ENCODE data around the gene COG4.
"Not testable (repeated sequence)": the region's sequence is repeated elsewhere in the genome, so short reads cannot be mapped to it uniquely, and the experiment has no call there.

The COG4 gene

DNA sequence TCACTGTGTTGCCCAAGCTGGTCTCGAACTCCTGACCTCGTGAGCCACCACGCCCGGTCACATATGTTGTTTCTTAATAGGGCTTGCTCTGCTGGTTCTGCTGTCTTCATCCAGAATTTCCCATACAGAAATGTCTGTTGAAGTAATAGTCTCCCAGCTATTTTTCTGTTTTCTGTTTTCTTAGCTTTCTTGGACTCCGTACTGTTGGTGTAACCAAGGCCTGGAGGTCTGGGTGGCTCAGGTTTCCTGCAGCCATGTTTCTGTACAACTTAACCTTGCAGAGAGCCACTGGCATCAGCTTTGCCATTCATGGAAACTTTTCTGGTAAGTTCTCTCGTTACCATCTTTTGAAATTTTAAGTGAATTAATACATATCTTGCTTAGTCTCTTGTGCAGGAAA lies 3.0 kb upstream of the COG4 start:
- no peak for DNase-seq

DNA sequence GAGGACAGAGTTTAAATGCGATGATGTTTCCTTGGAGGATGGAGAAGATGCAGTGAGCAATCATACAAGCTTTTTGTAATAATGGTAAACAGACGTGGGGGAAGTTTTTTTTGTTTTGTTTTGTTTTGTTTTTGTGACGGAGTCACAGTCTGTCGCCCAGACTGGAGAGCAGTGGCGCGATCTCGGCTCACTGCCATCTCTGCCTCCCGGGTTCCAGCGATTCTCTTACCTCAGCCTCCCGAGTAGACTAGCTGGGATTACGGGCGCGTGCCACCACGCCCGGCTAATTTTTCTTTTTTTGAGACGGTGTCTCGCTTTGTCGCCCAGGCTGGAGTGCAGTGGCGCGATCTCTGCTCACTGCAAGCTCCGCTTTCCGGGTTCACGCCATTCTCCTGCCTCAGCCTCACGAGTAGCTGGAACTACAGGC lies 1.1 kb upstream of the COG4 start:
- not testable (repeated sequence) for DNase-seq

- DNase-seq, result peak in 1 of 2 experiments; percentile 80
Observed at GRCh38 chr16:70523743-70524398, 517 bp upstream of the COG4 start, which contains the start of gene SF3B3. Gene SF3B3, plus strand, starts transcription at chr16:70523816. Its CDS starts 2,841 bp downstream, at chr16:70526657.

GRCh38 chr16:70522216-70523075 lies 908 bp downstream of the COG4 start:
- peak in 1 of 2 experiments; percentile 15 for DNase-seq

DNA sequence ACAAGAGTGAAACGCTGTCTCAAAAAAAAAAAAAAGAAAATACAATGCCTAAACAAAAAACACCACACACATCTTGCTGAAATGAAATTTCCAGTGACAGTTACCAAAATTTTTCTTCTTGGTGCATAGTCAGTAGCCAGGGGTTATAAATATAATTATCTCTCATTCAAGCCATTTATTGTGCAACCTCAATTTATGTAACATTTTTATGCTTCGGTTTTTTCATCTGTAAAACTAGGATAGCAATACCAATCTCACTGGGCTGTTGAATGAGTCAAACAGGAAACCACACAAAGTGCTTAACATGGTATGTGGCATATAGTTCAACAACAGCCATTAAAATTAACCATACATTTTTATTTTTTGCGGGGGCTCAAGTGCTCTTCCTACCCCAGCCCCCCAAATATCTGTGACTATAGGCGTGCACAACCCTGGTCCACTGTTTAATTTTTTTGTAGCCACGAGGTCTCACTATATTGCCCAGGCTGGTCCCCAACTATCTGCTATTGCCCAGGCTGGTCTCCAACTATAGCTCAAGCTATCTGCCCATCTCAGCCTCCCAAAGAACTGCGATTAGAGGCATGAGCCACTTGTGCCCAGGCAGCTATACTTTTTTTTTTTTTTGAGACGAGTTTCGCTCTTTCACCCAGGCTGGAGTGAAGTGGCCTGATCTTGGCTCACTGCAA lies 2.6 kb downstream of the COG4 start:
- peak; percentile 82 to 84 for DNase-seq

DNA sequence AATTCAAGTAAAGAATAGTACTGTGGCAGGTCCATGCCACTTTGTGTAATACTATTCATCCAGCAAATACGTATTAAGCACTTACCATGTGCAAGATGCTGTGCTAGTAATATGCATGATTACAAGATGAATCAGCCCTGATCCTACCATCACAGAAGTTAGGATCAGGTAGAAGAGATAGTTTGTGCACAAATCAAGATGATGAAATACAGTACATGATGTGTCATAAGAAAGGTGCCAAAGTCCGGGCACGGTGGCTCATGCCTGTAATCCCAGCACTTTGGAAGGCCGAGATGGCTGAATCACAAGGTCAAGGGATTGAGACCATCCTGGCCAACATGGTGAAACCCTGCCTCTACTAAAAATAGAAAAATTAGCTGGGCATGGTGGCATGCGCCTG lies 10.9 kb downstream of the COG4 start:
- no peak for DNase-seq

GRCh38 chr16:70511833-70512232 lies 11.5 kb downstream of the COG4 start:
- DNase-seq, result no peak

DNA sequence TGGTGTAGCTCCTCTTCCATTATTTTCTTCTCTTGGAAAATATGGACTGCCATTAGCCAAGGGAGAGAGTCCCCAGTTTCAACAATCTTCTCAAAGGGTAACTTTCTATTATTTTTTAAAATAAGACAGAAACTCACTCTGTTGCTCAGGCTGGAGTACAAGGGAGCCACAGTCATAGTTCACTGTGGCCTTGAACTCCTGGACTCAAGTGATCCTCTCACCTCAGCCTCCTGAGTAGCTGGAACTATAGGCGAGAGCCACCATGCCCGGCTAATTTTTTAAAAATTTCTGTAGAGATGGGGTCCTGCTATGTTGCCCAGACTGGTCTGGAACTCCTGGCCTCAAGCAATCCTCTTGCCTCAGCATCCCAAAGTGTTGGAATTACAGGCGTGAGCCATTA lies 13.1 kb downstream of the COG4 start:
- no peak for DNase-seq

- peak; percentile 76 to 81 for DNase-seq
Observed at GRCh38 chr16:70508752-70509151, 14.6 kb downstream of the COG4 start.

DNA sequence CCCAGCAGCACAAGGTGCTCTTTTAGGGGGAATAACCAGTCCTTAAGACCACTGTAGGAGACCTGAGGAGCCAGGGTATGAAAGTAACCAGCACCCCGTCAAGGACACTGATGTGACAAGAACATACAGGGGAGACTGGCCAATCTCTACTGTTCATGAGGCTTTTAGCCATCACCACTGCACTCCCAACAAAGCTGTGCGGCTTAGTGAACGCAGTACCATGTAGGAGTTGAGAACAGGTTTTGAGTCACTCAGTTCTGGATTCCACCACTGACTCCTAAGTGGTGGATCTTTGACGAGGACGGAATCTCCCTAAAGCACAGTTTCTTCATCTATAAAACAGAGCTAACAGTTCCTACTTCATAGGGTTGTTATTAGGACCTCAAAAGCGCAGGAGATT lies 26.8 kb downstream of the COG4 start:
- no peak for DNase-seq

DNA sequence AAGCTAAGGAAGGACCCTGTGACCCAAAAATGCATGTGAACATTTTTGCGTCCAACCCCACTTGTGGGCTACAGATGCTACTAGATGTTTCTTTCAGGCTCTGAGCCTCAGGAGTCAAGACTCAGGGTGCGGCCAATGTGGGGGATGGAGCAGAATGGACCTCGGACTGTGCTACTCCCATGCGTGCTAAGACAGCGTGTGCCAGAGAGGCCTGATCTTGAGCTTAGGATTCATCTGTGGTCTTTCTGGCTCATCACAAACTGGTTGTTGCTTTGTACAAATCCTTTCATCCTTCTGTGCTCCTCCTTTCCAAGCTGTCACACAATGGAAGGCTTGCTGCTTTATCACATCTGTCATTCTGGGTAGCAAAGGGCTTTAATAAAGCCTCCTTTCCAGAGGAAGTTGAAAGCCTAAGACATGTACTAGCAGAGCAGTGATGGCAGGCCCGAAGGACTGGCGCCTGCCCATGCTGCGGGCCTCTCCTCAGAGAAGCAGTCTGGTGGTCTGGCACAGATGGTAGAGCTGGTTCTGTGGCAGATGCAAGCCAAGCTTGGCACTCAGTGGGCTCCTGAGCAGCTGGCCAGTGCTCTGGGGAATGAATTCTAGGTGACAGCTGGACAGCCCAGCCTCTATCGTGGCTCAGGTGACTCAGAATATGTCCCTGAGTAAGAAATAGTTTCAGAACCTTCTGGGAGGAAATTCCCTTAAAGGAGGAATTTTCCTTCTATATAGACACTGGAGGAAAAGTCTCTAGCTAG lies 27.8 kb downstream of the COG4 start:
- no peak for DNase-seq

GRCh38 chr16:70494777-70495176 lies 28.6 kb downstream of the COG4 start:
- DNase-seq, result no peak

GRCh38 chr16:70494202-70494770 lies 29.1 kb downstream of the COG4 start:
- DNase-seq, result no peak

DNA sequence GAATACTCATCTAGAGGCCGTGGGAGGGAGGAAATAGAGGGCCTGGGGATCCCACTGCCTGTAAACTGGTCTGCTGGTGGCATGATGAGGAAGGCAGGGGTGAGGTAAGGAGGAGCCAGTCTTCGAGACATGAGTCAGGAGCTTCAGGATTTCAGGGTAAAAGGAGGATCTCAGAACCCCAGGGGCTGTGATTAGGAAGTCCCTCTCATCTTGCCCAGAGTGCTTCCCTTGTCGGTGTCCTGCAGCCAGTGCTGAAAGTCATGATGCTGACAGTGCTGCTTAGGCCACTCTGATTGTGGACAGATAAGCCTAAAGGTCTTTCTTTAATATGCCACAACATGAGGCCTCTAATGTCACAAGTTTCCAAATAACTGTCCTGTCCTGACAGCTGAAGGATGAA lies 29.6 kb downstream of the COG4 start:
- no peak for DNase-seq

DNA sequence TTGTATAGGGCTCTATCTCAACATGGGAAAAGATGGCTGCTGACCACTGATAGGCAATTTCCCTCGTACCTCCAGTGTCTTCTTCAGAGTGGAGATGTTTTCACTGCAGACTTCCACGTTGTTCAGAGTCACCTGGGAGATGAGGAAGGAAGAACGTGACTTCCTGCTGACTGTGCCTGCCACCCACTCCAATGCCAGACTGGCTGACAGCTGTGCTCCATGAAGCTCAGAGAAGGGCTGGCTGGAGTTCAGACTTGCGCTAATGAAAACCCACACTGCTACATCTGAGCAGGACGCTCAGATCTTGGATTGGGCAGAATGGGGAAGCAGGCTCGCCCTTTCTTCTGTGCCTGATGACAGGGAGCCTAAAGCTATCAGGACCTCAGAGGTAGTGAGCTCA lies 33.1 kb downstream of the COG4 start:
- no peak for DNase-seq

DNA sequence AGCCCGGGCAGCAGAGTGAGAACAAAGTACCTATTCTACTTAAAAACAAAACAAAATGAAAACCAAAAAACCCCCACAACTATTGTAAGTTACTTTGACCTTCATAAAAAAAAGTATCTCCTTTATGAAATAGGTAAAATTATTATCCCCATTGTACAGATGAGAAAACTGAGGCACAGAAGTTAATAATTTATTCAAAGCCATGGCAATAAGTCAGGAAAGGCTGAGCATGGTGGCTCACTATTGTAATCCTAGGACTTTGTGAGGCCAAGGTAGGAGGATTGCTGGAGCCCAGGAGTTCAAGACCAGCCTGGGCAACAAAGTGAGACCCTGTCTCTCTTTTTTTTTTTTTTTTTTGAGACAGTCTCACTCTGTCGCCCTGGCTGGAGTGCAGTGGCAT lies 38.5 kb downstream of the COG4 start:
- no peak for DNase-seq

DNA sequence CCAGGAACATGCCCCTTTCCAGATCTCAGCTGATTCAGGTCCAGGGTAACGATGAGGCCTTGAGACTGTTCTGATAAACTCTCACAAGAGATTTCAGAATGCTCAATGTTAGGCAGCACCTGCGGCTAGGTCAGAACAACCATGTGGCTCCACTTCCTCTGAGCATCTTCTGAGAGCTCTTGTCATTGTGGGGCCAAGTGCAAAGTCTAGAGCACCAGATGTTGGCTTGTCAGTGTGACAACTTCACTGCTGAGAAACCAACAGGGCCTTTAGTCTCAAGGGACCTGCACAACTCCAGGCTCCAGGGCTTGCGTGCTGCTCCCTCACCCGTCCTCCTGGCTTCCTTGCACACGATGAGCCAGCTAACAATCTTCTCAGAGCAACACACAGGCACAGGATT lies 39.9 kb downstream of the COG4 start:
- DNase-seq, result no peak

GRCh38 chr16:70482624-70483023 lies 40.7 kb downstream of the COG4 start:
- no peak for DNase-seq

- no peak for DNase-seq
Observed at GRCh38 chr16:70481929-70482536, 41.3 kb downstream of the COG4 start.

DNA sequence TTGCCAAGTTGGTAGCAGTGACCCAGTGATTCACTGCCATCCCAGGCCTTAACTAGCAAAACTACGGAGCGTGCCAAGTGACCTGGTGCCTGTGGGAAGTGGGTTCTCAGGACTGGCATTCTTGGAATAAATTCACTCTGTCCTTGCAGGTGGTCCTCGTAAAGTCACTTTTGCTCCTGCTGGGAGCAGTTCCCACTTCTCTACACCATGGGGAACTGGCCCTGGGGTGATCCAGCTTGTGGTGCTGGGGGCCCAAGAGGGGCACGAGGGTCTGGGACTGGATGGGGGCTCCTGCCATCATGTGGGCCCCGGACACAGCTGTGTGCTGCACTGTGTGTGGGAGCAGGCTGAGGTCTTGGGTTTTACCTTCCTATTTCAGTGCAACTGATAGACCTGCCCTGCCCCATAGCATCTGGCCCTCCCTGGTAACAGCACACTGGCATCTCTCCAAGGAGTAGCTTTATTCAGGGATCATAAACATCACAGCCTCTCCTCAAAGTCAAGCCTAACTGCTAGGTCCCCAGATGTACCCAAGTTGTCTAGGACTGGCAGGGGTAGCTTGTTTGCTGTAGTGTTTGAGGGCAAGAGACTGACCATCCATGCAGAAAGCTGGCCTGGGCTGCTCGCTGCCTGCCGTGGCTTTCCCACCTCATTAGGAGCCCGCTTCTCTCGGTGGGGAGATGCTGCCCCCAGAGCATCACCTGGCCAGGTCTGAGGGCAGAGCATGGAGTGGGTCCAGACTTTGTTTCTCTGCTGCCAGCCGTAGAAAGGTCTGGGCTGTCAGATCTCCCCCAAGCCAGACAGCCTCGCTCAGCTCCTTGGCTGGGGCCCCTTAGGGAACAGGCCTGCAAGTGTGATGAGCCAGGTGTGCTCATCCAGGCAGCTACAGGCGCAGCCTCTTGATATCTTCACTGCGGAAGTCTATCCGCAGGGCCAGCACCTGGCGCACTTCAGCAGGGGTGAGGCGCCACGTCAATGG lies 42.9 kb downstream of the COG4 start:
- no peak for DNase-seq

DNA sequence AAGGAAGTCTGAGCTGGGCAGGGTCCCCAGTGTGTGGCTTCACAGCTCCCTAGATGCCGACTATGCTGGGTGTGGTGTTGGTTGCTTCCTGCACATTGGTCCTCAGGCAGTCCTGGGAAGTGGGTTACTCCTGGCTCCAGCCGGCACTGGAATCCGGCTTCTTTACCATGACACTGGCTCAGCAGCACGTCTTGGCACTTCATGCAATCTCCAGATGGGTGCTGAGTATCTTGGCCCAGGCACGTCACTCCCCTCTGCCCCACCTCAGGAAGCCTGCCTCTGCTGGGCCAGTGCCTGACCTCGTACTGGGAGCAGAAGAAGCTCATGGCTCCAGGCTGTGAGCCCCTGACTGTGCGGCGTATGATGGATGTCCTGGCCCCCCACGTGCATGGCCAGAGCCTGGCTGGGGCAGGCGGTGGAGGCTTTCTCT lies 44.4 kb downstream of the COG4 start:
- DNase-seq, result no peak
